HT-29 (cell line): ENCODE results near the gene MBOAT2. TPM values are rescaled to one million over a fixed set of nuclear protein-coding genes. Genes with fewer than 3 reads are reported as not detected.
"Not testable (repeated sequence)": the region's sequence is repeated elsewhere in the genome, so short reads cannot be mapped to it uniquely, and the experiment has no call there.

Source experiments
- DNase-seq: peaks from one replicate; pipeline ENCODE4 v3.0.0-alpha.2; 2015; ENCODE audit warnings: low spot score
- total RNA-seq: library from RNA; depleted of rRNA; stranded (reverse); fragments of >200 nt; shearing (Covaris generic); gene quantifications from 2 replicates; pipeline ENCODE4 v1.2.3, GENCODE V29; 2014

Gene MBOAT2
- total RNA-seq, 1 experiment from 2014 or later = 1.2 TPM

DNA sequence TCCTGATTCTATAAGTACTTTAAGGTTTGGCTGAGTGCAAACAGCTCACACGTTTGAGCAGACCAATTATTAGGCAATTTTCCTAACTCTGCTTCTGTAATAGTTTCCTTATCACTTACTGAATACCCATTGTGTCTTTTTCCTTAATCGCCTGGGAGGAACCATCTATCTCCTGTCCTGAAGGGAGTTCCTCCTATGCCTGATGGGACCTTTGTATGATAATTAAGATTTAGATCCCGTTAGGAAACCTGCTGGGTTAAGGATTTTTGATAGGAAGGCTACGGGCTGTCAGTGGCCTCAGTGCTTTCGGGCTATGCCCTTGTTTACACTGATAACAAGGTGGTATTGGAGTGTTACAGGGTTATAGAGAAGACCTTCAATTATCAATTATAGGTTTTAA lies 106.8 kb downstream of the MBOAT2 start:
- not testable (repeated sequence) for DNase-seq

DNA sequence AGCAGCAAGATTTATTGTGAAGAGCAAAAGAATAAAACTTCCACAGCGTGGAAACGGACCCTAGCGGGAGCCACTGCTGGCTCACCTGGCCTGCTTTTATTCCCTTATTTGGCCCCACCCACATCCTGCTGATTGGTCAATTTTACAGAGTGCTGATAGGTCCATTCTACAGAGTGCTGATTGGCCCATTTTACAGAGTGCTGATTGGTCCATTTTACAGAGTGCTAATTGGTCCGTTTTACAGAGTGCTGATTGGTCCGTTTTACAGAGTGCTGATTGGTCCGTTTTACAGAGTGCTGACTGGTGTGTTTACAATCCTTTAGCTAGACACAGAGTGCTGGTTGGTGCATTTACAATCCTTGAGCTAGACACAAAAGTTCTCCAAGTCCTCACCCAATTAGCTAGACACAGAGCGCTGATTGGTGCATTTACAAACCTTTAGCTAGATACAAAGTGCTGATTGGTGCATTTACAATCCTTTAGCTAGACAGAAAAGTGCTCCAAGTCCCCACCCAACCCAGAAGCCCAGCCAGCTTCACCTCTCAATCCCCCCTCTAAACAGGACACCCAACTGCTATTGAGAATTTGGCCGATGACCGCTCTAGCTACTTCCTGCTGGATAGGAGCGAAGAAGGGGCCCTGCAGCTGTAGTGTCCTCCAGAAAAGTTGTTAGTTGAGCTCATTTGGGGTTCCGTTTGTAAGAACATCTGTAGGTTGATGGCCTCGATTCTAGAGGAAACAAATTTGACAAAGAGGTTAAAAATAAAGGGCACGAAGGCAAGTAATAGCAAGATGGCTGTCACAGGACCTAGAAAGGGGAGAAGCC lies 108.2 kb downstream of the MBOAT2 start:
- DNase-seq = not testable (repeated sequence)

- DNase-seq = no peak
Observed at GRCh38 chr2:8893978-8894820, 109.3 kb downstream of the MBOAT2 start.

DNA sequence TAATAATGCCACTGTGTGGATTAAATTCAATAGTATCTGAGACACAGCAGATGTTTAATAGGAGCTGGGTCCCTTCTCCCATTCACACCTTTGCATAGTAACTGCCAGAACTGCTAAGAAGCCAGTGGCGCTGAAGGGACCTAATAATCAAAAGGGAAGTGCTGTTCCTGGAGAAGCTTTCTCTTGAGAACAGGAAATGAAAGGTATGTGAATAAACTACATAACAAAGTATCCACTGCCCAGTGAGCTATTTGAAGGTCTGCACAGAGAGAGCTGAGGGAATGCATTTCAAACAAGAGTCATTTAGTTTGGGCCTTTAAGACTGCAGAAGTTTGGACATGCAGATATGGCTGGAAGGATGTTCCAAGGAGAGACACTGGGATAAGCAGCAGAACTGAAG lies 110.0 kb downstream of the MBOAT2 start:
- DNase-seq = no peak

- DNase-seq = no peak
Observed at GRCh38 chr2:8892111-8892510, 111.4 kb downstream of the MBOAT2 start.

- no peak for DNase-seq
Observed at GRCh38 chr2:8889978-8890377, 113.5 kb downstream of the MBOAT2 start.

GRCh38 chr2:8888963-8889362 lies 114.5 kb downstream of the MBOAT2 start:
- no peak for DNase-seq

DNA sequence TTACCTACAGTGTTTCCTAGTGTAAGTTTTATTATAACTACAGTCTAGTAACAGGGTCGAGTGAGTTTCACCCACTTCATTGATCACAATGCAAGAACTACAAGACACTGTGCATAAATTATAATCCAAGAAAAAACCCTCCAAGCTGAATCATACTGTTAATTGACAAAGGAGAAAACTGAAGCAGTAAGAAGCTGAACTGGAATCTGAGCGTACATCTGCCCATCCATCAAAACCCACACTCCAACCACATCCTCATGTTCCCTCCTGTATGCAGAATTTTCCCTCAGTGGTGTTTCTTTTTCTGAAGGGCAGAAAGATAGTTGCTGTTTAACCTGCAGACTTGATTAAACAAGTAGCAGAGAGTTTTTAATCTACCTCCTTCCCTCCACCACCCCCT lies 116.6 kb downstream of the MBOAT2 start:
- DNase-seq = no peak

GRCh38 chr2:8886202-8886518 lies 117.3 kb downstream of the MBOAT2 start:
- DNase-seq = no peak

DNA sequence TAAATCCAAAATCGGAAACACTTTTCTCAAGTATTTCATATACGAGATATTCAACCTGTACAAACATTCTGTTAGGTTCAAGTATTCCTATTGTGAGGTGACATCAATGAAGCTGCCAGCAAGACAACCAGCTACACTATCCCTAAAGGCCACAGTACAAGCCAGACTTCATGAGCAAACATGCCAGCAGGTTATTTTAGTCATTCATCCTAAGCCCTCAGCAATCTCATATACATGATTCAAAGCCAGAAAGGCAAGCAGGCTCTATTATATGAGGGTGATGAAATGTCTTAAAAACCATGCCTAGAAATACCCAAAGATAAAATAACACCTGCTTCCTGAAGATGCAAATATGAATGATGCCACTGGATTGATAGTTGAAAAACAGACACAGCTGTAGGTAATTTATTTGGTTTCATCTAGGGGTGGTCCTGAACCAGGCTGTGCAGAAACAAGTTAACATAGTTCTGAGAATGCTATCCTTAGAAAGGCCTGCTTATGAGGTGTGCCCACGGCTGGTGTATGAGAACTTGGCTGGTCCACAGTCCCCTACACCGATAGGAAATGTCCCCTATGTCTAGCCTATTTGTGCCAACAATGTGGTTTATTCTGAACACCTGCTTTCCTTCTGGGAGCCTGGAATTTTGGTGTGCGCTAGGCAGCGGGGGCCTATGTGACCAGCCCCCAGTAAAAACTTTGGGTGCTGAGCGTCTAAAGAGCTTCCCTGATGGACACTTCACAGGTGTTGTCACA lies 117.9 kb downstream of the MBOAT2 start:
- no peak for DNase-seq

DNA sequence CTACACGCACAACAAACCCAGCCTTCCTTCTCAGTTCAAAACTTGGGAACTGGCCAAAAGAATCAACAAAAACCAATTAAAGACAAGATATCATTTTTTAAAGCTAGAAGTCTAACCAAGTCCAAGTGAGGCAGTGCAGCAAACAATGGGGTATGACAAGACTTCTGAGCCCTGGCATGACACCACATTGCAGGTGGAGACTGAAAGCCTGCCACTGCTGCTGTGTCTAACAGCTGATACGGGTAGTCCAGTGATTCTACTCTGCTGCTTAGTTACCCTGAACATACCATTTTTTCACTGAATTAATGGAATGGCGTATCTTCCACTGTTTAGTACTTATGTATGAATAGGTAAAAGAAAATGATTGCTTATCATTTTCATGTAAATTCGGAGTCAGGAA lies 118.7 kb downstream of the MBOAT2 start:
- DNase-seq = no peak

DNA sequence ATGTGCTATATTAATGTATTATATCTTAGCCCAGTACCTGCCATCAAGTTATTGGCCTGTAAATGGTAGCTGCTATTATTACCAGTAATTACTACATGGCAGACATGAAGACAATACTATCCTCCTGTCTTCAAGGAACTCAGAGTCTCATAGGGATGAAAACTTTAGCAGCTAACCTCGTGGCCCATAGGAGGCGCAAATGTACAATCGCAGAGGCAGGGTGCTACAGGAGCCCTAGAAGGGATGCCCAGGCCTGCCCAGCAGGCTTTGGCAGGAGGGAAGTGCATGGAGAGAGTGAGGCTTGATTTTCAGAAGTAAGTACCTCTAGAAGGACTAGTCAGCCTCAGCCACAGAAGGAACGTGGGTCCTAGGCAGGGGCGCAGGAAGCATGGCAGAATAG lies 121.4 kb downstream of the MBOAT2 start:
- peak; percentile 54 for DNase-seq

DNA sequence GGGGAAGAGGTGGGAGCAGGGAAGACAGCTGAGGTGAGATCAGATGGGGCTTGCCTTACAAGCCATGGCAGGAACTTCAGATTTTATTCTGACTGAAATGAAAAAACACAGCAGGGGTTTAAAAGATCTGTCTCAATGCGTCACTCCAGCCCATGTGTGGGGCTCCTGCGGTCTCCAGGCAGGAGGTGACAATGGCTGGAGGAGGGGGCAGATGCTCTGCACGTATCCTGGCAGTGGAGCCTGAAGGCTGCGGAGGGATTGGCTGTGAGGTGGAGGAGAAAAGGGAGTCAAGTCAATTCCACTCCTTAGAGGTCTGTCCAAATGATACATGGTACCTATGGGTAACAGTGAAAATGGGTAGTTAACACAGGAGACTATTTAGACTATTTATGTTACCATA lies 125.6 kb downstream of the MBOAT2 start:
- no peak for DNase-seq

DNA sequence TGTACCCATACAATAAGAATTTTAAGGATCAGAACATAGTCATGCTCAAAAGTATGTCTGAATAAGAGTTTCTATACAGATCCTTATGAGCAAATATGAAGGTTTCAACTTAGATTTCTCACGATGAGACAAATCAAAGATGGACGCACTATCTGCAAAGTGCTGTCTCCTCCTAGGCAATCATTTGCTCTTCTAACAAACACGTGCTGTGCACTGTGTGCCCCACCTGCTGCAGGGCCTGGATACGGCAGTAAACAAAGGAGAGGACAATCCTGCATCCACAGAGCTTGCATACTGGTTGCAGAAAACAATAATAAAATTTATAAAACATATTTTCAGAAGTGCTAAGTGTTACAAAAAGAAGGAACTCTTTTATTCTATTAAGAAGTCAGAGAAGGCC lies 126.2 kb downstream of the MBOAT2 start:
- DNase-seq = no peak

DNA sequence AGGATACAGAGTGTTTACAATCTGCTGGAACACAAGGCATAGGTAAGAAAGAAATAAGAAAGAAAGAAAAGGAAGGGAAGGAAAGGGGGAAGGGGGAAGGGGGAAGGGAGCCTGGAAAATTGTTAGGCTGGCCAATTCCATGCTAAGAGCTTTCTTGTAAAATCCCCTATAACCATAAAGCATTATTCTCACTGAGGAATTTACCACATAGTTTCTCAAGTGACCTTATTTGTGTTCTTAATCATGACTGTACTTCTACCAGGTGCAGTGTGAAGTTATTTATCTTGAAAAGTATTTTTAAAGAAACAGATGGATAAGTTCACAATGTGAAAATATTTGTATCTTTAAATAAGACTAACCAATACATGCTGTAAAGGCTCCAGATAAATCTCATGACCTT lies 126.9 kb downstream of the MBOAT2 start:
- DNase-seq = no peak

DNA sequence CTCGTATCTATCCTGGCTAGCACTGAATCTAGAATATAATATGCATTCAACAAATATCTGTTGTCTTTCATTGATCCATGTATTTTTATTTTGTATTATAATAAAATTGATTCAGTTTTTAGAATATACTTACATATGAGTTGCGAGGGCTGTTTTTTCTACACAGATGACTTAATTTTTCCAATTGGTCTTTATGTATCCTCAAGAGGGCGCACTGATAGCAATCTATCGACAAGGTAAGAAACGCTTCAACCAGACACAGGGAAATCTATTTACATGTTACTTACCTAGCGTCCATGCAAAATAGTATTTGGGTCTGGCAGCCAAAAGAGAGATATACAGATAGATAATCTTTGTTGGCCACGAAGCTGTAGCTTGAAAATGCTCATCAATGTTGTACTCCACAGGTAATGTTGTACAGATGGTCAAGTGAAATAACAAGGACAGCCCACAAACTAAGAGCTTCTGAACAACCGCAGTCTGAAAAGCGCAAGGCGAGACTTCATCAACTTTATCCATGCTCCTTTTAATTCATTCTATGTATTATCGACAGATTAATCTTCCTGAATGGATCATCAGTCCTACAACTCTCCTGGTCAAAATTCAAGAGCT lies 130.6 kb downstream of the MBOAT2 start:
- peak; percentile 59 for DNase-seq

DNA sequence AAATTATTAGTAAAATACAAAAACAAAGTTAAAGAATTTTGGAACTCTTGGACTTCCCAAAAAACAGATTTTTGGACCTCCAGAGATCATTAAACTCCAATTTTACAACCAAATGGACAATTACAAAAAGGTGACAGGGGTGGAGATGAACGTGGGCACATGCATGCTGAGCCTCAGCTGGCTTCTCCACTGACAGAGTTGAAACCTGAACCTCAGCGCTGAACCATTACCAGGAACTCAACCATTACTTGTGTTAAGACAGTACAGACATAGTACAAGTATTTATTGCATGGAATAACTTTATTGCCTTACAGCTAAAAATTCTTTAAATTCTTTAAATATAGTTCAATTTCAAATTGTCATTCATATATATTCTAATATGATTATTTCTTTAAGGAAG lies 133.0 kb downstream of the MBOAT2 start:
- DNase-seq = no peak

DNA sequence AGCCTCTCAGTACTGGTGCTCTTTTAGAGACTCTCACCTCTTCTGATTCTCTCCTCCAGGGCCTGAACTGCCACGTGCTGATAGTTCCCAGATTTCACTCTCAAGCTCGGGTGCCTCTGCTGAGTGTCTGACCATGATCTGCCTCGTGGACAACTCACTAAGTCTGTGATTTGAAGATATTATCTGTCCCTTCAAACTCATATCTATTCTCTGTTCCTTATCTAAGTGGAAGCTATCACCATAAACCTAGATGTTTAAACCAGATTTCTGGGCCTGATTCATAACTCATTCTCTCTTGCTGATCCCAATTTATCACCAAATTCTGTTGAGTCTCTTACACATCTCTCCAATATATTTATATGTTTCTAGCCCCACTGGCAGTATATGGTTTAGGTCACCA lies 136.1 kb downstream of the MBOAT2 start:
- DNase-seq = no peak

DNA sequence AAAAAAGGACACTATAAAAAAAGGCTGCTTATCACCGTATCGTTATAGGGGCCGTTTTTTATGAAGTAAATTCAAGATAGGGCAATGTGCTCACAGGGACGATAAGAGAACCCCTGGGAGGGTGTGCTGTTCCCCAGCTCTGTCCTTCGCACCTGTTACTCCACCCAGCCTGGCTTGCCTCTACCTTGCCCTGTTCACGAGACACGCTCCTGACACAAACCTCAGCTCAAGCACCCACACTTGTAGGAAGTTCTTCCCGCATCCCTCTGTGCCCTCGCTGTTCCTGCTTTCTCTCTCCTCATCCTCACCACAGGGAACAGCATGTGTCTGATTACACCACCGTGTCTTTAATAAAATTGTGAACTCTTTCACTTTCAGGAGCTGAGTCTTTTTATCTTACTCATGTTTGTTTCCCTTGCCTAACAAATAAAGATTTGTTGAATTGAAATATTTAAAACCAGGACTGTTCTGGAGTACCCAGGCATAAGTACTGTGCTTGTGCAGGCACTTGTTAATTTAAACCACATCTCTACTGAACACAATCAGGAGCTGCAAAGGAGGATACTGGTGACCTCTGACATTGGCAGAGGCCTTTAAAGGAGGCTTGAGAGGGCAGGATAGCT lies 140.0 kb downstream of the MBOAT2 start:
- DNase-seq = no peak

DNA sequence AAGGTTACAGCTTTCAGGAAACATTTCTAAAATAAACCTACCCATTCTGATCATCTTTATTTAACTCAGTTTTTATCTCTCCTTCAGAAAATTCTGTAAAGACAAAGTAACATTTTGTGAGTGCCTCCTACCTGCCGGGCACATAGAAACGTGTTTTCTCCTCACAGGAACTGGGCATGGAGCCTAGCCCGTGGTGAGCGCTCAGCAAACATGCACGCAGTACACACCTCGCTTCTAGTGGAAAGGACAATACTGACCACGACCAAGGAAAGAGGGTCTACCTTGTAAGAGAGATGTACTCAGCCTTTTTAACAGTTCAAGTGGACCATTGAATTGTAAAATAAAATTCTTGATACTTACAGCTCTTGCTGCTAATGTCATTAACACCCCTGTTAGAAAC lies 141.3 kb downstream of the MBOAT2 start:
- no peak for DNase-seq

GRCh38 chr2:8861797-8862196 lies 141.7 kb downstream of the MBOAT2 start:
- no peak for DNase-seq
